C4-2B (cell line): ENCODE measurements around the gene POP7.

Experiments
- H3K27ac ChIP-seq: fragments of 450-650 bp; 2 replicates; pipeline ENCODE4 v1.5.1; 2017
- CTCF ChIP-seq: fragments of 450-650 bp; conservative IDR thresholded peaks from 2 replicates; pipeline ENCODE4 v1.5.1; 2017; ENCODE audit warnings: mild to moderate bottlenecking
- ZFX ChIP-seq: fragments of 450-650 bp; IDR thresholded peaks from 2 replicates; pipeline ENCODE4 v1.6.1; 2017

Gene POP7

GRCh38 chr7:100681491-100682227 is 24.3 kb upstream of the POP7 start:
- no peak for TF ChIP-seq CTCF
- no peak for TF ChIP-seq ZFX

GRCh38 chr7:100682228-100682741 is 23.6 kb upstream of the POP7 start:
- no peak overlapping the region for H3K27ac ChIP-seq
- no peak for TF ChIP-seq ZFX
- no peak for TF ChIP-seq CTCF

More at GRCh38 chr7:100681491-100682227, 24.3 kb upstream of the POP7 start:
- H3K27ac ChIP-seq, result no peak overlapping the region

- TF ChIP-seq CTCF (no peak), ZFX (no peak)
- no peak overlapping the region for H3K27ac ChIP-seq
Measured at GRCh38 chr7:100682991-100683658, 22.8 kb upstream of the POP7 start.

GRCh38 chr7:100683659-100684533 is 22.0 kb upstream of the POP7 start:
- no peak overlapping the region for H3K27ac ChIP-seq

GRCh38 chr7:100684534-100685042 is 21.3 kb upstream of the POP7 start:
- H3K27ac ChIP-seq, result no peak overlapping the region
- no peak for TF ChIP-seq CTCF
- no peak for TF ChIP-seq ZFX

More at GRCh38 chr7:100683659-100684533, 22.0 kb upstream of the POP7 start:
- TF ChIP-seq CTCF, result no peak
- TF ChIP-seq ZFX, result no peak

GRCh38 chr7:100685049-100685605 is 20.8 kb upstream of the POP7 start:
- TF ChIP-seq CTCF (no peak), ZFX (no peak)
- no peak overlapping the region for H3K27ac ChIP-seq
